Stimulated activated CD8-positive, alpha-beta memory T cell treated with anti-CD3 and anti-CD28 coated beads, Interleukin-7, amount 100 ng/mL, for 1 hour (primary cell): ENCODE results near the gene GSK3B.
"Not testable (repeated sequence)": the region's sequence is repeated elsewhere in the genome, so short reads cannot be mapped to it uniquely, and the experiment has no call there.

Experiments
- DNase-seq, 2 donors: peaks; one replicate each; pipeline ENCODE4 v3.0.0-alpha.2; 2020; ENCODE audit warnings: low read depth in 2 of 2

The GSK3B gene

GRCh38 chr3:119937229-119937628 is 157.0 kb downstream of the GSK3B start:
- no peak for DNase-seq

- no peak for DNase-seq
Observed at GRCh38 chr3:119934249-119934648, 160.0 kb downstream of the GSK3B start.

- DNase-seq = no peak
Observed at GRCh38 chr3:119933207-119933606, 161.0 kb downstream of the GSK3B start.

GRCh38 chr3:119930286-119930685 is 164.0 kb downstream of the GSK3B start:
- no peak for DNase-seq

GRCh38 chr3:119927190-119927589 is 167.1 kb downstream of the GSK3B start:
- no peak for DNase-seq

GRCh38 chr3:119924111-119925094 is 169.8 kb downstream of the GSK3B start:
- DNase-seq = no peak

- DNase-seq = no peak
Observed at GRCh38 chr3:119918992-119919933, 175.0 kb downstream of the GSK3B start.

GRCh38 chr3:119913021-119913420 is 181.2 kb downstream of the GSK3B start:
- no peak for DNase-seq

GRCh38 chr3:119912220-119912619 is 182.0 kb downstream of the GSK3B start:
- no peak for DNase-seq

- no peak for DNase-seq
Observed at GRCh38 chr3:119911748-119912147, 182.5 kb downstream of the GSK3B start.

- no peak for DNase-seq
Observed at GRCh38 chr3:119902061-119902460, 192.2 kb downstream of the GSK3B start.

- DNase-seq = no peak
Observed at GRCh38 chr3:119901148-119901547, 193.1 kb downstream of the GSK3B start.

- no peak for DNase-seq
Observed at GRCh38 chr3:119899192-119899511, 195.1 kb downstream of the GSK3B start.

GRCh38 chr3:119898478-119899191 is 195.6 kb downstream of the GSK3B start:
- no peak for DNase-seq

GRCh38 chr3:119894195-119894594 is 200.1 kb downstream of the GSK3B start:
- no peak for DNase-seq

GRCh38 chr3:119893769-119894168 is 200.5 kb downstream of the GSK3B start:
- no peak for DNase-seq

GRCh38 chr3:119891944-119892721 is 202.1 kb downstream of the GSK3B start:
- peak in 1 of 2 donors; percentile 9 for DNase-seq

GRCh38 chr3:119888681-119889080 is 205.6 kb downstream of the GSK3B start:
- DNase-seq = not testable (repeated sequence)

GRCh38 chr3:119885746-119886530 is 208.3 kb downstream of the GSK3B start:
- no peak for DNase-seq

- DNase-seq = no peak
Observed at GRCh38 chr3:119884161-119884557, 210.1 kb downstream of the GSK3B start.
